ENCODE results near the gene ATG10. TPM values are rescaled to one million over a fixed set of nuclear protein-coding genes. Genes with fewer than 3 reads are reported as not detected.
A peak's percentile ranks its signal among the peaks of the same experiment; 100 is the strongest.

ATG10 gene
- total RNA-seq, 6 experiments from 2014 or later: 3.7 to 4.8 (median 4.4) TPM

GRCh38 chr5:82174128-82174918, 202.5 kb downstream of the ATG10 start:
- Mint-ChIP-seq H3K9me3 (no peaks in the 10 kb centered on the region), H3K36me3 (ENCODE audit: low read depth) (no peaks in the 10 kb centered on the region), H3K4me3 (no peak overlapping the region), H3K4me1 (ENCODE audit: low read depth) (peaks cover 11% of the 10 kb centered on the region), H3K27me3 (ENCODE audit: insufficient read depth) (no peaks in the 10 kb centered on the region), H3K27ac (peak overlapping the region; percentile 70)
- peak; percentile 91 for TF ChIP-seq CTCF (IDR thresholded peaks at IDR 0.05)
- DNase-seq: peak; percentile 72

- H3K27me3 Mint-ChIP-seq (ENCODE audit: insufficient read depth): no peaks in the 10 kb centered on the region
- no peak overlapping the region for H3K4me3 Mint-ChIP-seq
- peak overlapping the region; percentile 70 for H3K27ac Mint-ChIP-seq
- peaks cover 11% of the 10 kb centered on the region for H3K4me1 Mint-ChIP-seq (ENCODE audit: low read depth)
- H3K9me3 Mint-ChIP-seq: no peaks in the 10 kb centered on the region
- no peaks in the 10 kb centered on the region for H3K36me3 Mint-ChIP-seq (ENCODE audit: low read depth)
- TF ChIP-seq CTCF (IDR thresholded peaks at IDR 0.05): peak; percentile 42
- DNase-seq: no peak
Observed at GRCh38 chr5:82174919-82175219, 203.0 kb downstream of the ATG10 start.

- no peaks in the 10 kb centered on the region for H3K27me3 Mint-ChIP-seq (ENCODE audit: insufficient read depth)
- H3K27ac Mint-ChIP-seq: no peak overlapping the region
- no peak for TF ChIP-seq CTCF (IDR thresholded peaks at IDR 0.05)
- H3K9me3 Mint-ChIP-seq: no peaks in the 10 kb centered on the region
- no peaks in the 10 kb centered on the region for H3K36me3 Mint-ChIP-seq (ENCODE audit: low read depth)
- H3K4me3 Mint-ChIP-seq: no peak overlapping the region
- no peak for DNase-seq
- peaks cover 11% of the 10 kb centered on the region for H3K4me1 Mint-ChIP-seq (ENCODE audit: low read depth)
Observed at GRCh38 chr5:82176115-82176814, 204.4 kb downstream of the ATG10 start.

GRCh38 chr5:82178378-82178777, 206.6 kb downstream of the ATG10 start:
- H3K4me3 Mint-ChIP-seq: no peak overlapping the region
- H3K4me1 Mint-ChIP-seq (ENCODE audit: low read depth): peaks cover 11% of the 10 kb centered on the region
- H3K36me3 Mint-ChIP-seq (ENCODE audit: low read depth): no peaks in the 10 kb centered on the region
- no peak overlapping the region for H3K27ac Mint-ChIP-seq
- H3K27me3 Mint-ChIP-seq (ENCODE audit: insufficient read depth): no peaks in the 10 kb centered on the region
- no peak for TF ChIP-seq CTCF (IDR thresholded peaks at IDR 0.05)
- no peak for DNase-seq
- no peaks in the 10 kb centered on the region for H3K9me3 Mint-ChIP-seq

- TF ChIP-seq CTCF (IDR thresholded peaks at IDR 0.05): no peak
- H3K9me3 Mint-ChIP-seq: no peaks in the 10 kb centered on the region
- peaks cover 5% of the 10 kb centered on the region; the same call in 1 of the 2 replicates for H3K4me1 Mint-ChIP-seq (ENCODE audit: low read depth)
- no peaks in the 10 kb centered on the region for H3K27me3 Mint-ChIP-seq (ENCODE audit: insufficient read depth)
- DNase-seq: no peak
- no peak overlapping the region for H3K4me3 Mint-ChIP-seq
- H3K36me3 Mint-ChIP-seq (ENCODE audit: low read depth): no peaks in the 10 kb centered on the region
- H3K27ac Mint-ChIP-seq: no peak overlapping the region
Observed at GRCh38 chr5:82182662-82183061, 210.8 kb downstream of the ATG10 start.
